NT2/D1 (cell line): ENCODE measurements around the gene TEX48.

Source experiments
- YY1 ChIP-seq: IDR thresholded peaks from 2 replicates; pipeline ENCODE4 v1.6.1; 2011; ENCODE audit not compliant: insufficient read length, insufficient read depth
- ZNF274 ChIP-seq: IDR thresholded peaks from 2 replicates; pipeline ENCODE4 v1.6.1; 2011; ENCODE audit warnings: mild to moderate bottlenecking, low read depth, low read length

GRCh38 chr9:114641967-114642366 lies 40.0 kb downstream of the TEX48 start:
- TF ChIP-seq YY1 (no peak), ZNF274 (no peak)
